NCI-H128 (cell line): ENCODE measurements around the gene SLC51A.
"Not testable (repeated sequence)": the region's sequence is repeated elsewhere in the genome, so short reads cannot be mapped to it uniquely, and the experiment has no call there.

Source experiments
- DNase-seq: peaks from one replicate; lab custom pipeline; 2025; ENCODE audit not compliant: unreplicated experiment; lab: John Stamatoyannopoulos, UW

Gene SLC51A

DNA sequence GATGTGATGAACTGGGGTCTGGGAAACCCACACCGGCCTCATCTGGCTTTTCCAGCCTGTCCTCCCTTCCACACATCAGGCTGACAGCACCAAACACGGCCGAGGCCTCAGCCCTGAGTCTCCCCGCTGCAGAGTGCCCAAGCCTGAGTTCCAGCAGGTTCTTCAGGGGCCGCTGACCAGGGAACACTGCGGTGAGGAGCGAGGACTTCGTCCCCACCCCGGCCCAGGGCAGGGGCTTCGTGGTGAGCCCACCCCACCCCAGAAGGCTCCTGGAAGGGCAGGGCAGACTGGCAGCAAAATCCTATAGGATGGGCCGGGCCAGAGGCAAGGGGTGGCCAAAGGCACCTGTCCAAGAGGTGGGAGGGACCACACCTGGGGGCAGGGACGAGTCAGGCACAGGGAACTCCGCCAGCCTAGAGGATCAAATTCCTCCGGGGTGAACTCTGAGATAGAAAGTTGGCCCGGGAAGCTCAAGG is at the start of gene SLC51A:
SLC51A (plus strand) TSS at position 446 of the 476 bp plus-strand sequence. CDS start 179 bp downstream, outside the sequence.
- no peak for DNase-seq

DNA sequence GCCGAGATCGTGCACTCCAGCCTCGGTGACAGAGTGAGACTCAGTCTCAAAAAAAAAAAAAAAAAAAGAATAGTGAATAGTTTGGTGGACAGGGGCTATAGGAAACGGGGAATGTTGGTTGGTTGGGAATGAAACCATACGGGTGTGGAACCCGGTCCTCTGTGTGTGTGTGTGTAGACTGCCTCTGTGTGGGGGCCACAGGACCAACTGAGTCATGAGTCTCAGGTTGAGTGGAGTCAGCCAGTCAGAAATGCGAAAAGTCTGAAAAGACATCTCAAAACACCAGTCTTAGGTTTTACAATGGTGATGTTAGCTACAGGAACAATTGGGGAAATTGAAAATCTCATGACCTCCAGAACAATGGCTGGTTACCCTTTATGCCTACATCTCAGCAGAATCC is 49.6 kb upstream of the SLC51A start:
- DNase-seq = no peak

GRCh38 chr3:196168808-196169391 is 47.4 kb upstream of the SLC51A start:
- peak; percentile 43 for DNase-seq

DNA sequence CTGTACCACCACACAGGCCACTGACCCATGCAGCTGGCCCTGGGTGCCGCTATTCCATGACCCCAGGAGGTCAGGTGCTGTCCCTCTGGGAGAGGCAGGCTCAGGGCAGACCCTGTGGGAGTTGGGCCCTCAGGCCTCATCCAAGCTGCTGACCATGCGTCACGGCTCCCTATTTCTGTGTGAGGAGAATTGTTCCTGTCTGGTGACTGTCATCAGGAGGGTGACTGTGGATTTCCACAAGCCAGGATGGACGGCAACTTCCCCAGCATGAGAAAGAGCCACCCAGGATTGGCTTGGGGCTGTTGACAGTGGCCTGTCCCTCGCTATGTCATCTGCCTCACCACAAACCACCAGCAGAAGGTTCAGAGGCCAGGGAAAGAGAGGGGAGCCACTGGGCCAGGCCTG is 46.5 kb upstream of the SLC51A start:
- DNase-seq = no peak

DNA sequence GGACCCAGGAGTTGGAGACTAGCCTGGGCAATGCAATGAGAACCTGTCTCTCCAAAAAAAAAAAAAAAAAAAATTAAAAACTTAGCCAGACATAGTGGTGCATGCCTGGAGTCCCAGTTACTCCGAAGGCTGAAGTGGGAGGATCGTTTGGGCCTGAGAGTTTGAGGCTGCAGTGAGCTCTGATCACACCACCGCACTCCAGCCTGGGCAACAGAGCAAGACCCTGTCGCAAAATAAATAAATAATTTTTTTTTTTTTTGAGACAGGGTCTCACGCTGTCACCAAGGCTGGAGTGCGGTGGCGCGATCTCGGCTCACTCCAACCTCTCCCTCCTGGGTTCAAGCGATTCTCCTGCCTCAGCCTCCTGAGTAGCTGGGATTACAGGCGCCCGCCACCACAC is 46.0 kb upstream of the SLC51A start:
- not testable (repeated sequence) for DNase-seq

GRCh38 chr3:196174652-196175051 is 41.7 kb upstream of the SLC51A start:
- DNase-seq = no peak

DNA sequence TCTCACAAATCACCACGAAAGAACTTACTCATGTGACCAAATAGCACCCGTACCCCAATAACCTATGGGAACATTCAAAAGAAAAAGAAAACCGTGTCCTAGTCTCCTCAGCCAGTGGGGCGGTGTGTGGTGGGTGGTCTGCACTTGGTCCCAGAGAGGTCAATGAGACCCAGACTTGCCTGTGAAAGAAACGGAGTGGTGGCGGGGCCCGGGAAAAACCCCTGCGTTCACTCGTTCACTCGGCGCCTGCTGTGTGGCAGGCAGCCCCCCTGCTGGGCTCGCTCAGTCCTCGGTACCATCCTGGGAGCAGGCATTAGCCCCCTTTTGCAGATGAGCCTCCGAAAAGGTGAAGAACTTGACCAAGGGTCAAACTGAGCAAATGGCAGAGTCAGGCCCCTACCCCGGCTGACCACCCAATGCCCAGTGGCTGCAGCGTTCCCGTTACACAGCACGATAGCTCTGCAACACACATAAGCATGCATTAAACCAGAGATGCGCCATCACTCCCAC is 41.2 kb upstream of the SLC51A start:
- no peak for DNase-seq

DNA sequence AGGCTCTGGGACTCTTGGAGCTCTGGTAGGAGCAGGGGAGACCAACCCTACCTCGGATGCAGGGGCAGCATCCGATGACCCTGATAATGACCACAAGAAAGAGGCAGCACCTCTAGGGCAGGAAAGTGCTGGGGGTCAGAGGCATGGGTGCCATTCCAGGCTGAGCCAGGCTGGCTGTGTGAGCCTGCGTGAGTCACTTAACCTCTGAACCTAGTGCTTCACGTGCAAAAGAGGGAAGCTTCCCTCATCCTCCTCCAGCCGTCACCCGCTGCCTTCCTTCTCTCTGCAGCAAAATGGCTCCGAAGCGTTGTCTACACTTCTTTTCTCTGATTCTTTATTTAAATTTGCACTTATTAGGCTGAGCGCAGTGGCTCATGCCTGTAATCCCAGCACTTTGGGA is 40.6 kb upstream of the SLC51A start:
- DNase-seq = no peak

DNA sequence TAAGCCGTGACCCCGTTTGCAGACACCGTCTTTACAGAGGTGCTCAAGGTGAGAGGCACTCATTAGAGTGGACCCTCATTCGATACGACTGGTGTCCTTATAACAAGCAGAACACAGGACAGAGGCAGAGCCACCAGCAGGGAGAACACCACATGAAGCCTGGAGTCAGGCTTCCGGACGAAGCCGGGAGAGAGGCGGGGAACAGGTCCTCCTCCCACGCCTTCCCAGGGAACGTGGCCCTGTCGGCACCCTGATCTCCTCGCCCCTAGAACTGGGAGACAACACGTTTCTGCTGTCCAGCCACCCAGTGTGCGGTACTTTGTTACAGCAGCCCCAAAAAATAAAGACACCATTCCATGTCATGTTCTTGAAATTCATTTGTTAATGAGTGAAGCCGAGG is 38.8 kb upstream of the SLC51A start:
- DNase-seq = no peak

GRCh38 chr3:196177967-196178366 is 38.4 kb upstream of the SLC51A start:
- no peak for DNase-seq

GRCh38 chr3:196178993-196179379 is 37.3 kb upstream of the SLC51A start:
- DNase-seq = no peak

- no peak for DNase-seq
These were observed 36.7 kb upstream of the SLC51A start for GRCh38 chr3:196179380-196180308.

DNA sequence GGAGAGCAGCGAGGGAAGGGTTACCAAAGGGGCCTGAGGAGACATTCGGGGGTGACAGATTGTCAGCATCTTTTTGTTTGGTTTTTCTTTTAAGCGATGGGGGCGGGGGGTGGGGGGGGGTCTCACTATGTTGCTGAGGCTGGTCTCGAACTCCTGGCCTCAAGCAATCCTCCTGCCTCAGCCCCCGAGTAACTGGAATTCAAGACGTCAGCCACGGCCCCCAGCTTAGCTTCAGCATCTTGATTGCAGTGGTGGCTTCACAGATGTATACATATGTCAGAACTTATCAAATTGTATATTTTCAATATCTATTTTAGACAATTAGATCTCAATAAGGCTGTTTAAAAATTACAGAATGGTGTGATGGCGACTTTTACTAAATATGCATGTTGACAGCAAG is 36.0 kb upstream of the SLC51A start:
- no peak for DNase-seq

DNA sequence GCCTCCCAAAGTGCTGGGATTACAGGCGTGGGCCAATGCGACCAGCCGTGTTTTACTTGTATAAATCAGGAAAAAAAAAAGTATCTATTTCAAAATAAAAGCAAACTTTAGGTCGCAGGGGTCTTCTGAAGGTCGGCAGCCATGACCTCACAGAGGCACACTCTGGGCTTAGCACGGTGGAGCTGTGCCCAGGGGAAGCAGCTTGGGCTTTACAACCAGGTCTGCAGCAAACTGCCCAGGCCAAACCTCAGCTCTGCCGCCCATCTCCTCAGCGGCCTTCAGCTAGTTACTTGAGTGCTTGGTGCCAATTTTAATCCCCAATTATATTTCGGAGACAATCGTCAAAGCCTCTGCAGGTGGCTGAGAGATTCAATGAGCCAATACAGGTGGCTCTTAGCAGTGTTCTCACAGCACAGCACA is 35.2 kb upstream of the SLC51A start:
- DNase-seq = no peak

DNA sequence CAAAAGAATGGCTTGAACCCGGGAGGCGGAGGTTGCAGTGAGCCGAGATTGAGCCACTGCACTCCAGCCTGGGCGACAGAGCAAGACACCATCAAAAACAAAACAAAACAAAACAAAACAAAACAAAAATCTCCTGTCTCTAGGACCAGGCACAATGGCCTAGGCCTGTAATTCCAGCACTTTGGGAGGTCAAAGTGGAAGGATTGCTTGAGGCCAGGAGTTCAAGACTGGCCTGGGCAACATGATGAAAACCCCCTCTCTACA is 32.2 kb upstream of the SLC51A start:
- DNase-seq = not testable (repeated sequence)

DNA sequence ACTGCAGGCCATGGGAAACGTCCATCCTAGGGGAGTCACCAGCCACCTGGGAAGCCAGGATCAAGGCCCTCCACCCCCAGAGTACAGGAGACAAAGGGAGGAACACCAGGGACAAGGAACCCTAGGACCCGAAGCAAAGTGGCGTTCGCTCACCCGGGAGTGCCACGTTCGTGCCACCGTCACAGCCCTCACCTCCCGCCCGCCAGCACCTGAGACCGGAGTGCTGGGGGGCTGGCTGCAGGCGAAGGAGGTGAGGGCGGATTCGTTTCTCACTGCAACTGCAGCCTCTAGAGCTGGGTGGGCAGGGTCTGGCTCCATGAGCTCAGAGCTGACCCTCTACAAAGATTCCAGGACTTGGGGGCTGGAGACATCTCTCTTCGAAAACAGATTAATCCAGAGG is 31.5 kb upstream of the SLC51A start:
- DNase-seq = no peak

DNA sequence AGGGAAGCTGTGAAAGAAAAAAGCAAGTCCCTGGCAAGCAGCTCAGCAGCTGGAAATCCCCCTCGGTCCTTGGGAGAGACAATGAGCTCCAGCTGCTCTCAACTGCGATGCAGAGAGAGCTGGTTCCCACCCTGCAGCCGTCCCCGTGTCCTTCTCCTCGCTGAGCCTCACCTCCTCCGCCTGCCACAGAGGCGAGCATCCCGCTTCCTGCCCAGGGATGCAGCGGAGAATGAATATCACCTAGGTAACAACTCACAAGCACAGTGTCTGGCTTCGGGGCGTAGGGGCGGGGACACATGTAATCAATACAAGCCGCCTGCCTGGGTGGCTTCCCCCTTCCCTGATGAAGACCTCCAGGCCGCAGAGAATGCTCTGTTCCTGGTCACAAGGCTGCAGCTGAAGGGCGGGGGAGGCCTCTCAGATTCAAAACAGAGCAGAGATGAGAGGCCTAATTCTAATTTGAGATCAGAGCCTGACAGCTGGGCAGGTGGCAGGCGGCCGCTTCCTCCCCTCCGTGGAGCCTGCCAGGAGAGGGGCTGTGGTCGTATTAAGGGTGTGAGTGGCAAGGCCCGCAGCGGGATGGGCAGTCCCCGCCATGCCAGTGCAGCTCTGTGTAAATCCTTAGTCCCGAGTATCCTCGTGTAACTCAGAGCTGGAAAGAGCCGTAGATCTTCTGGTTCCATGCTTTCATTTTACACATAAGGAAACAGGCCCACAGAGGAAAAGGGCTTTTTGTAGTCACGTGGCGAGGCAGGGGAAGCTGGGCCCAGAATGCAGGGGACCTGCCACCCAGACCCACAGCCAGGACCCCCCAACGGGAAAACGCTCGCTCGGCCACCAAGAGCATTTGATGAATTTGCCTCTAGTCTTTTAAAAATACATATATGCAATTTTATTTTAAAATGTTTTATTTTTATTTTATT is 29.4 kb upstream of the SLC51A start:
- peak; percentile 86 for DNase-seq

- no peak for DNase-seq
These were observed 26.6 kb upstream of the SLC51A start for GRCh38 chr3:196189566-196190347.

DNA sequence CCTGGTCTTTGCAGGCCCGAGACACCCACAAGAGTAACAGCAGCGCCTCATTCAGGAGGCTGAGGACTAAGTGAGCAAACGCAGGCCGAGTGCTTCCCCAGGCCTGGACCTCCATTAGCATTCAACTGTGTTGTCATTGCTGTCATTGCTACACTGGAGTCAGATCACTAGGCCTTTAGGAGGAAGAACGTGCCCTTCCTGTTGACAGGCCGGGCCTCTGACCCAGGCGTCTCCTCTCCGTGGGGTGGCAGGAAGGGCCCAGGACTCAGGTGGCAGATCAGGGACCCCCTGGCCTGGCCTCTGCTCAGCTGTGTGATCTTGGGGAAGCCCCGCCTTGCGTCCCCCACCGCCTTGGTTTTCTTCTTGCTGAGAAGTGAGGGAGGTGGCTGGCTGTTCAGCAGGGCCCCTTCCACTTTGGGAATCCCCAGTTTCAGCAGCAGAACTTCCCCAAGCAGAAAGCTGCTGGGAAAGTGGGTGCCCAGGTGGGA is 24.3 kb upstream of the SLC51A start:
- DNase-seq = no peak

DNA sequence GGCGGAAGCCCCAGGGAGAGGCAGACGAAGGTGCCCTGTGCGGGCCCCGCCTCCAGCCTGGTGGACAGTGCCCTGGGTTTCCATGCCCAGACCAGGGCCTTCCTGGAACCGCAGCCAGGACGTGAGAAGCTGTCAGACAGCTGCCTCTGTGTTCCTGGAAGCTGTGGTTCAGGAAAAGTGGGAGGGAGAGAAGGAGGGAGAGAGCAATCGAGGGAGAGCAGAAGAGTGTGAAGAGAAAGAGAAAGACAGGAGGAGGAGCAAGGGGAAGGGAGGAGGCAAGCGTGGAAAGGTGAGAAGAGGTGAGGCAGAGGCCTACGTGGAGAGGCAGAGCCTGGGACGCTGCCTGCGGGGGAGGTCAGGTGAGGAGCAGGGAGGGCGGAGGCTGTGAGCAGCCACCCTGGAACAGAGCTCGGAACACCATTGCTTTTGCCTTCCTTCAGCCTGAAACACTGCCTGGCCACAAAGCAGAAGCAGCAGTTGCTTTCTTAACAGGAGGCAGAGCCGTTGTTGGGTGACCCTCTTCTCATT is 23.7 kb upstream of the SLC51A start:
- no peak for DNase-seq
